HG03565 (cell line): ENCODE data around the gene LAD1.

ENCODE experiments used
- ATAC-seq: cut with Tn5 transposase; IDR thresholded peaks from one replicate; pipeline ENCODE4 v1.9.1; 2021; ENCODE audit warnings: mild to moderate bottlenecking, moderate library complexity; ENCODE audit not compliant: unreplicated experiment

LAD1 gene

GRCh38 chr1:201419746-201420607 lies 20.9 kb upstream of the LAD1 start:
- ATAC-seq = no peak

GRCh38 chr1:201419256-201419655 lies 20.1 kb upstream of the LAD1 start:
- no peak for ATAC-seq

- ATAC-seq = no peak
Observed at GRCh38 chr1:201418461-201418860, 19.3 kb upstream of the LAD1 start.

GRCh38 chr1:201414051-201414738 lies 15.1 kb upstream of the LAD1 start:
- no peak for ATAC-seq

GRCh38 chr1:201411292-201411691 lies 12.2 kb upstream of the LAD1 start:
- no peak for ATAC-seq

GRCh38 chr1:201409440-201409839 lies 10.3 kb upstream of the LAD1 start:
- ATAC-seq = no peak

- ATAC-seq = no peak
Observed at GRCh38 chr1:201408834-201409200, 9.7 kb upstream of the LAD1 start.

- no peak for ATAC-seq
Observed at GRCh38 chr1:201408176-201408833, 9.2 kb upstream of the LAD1 start.

DNA sequence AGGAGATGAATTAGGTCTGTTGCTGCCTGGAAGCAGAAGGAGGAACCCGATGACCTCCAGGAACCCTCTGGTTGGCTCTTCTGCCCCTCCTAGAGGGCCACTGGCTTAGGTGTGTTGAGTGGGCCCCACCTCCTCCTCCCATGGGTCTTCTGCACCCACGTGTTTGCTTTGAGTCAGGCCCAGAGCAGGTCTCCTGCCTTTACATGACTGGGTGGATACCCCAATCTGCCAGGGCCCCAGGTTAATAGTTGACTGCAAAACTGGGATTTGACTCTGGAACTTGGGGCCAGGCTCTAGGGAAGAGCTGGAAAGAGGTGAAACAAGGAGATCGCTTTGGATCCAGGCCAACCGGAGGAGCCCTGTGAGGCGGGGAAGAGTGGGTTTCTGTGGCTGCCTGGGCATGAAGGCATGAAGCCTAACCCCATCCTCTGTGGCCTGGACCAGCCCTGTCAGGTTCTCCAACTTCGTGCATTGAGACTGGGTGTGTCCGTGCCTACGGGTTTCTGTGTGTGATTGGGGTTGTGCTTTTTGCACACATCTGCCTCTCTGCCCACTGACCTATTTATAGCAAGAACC lies 7.8 kb upstream of the LAD1 start:
- ATAC-seq = no peak

GRCh38 chr1:201405484-201405831 lies 6.3 kb upstream of the LAD1 start:
- ATAC-seq = no peak

- no peak for ATAC-seq
Observed at GRCh38 chr1:201404722-201405483, 5.8 kb upstream of the LAD1 start.

- no peak for ATAC-seq
Observed at GRCh38 chr1:201404055-201404454, 4.9 kb upstream of the LAD1 start.

GRCh38 chr1:201403359-201403758 lies 4.2 kb upstream of the LAD1 start:
- ATAC-seq = no peak

DNA sequence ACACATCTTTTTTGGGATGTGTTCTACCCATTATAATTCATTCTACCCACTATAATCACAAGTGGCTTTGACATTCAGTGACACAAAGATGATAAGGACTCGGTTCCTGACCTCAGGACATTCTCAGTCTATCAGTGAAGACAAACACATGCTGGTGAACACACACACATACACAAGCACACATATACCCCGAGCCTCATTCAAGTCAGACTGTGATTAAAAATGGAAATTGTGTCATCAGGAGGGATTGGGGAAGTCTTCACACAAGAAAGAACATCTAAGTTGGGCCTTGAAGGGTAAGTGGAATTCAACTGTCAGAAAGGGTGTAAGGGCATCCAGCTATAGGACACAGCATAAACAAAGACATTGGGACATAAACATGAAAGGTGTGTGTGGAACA lies 2.6 kb upstream of the LAD1 start:
- no peak for ATAC-seq

- no peak for ATAC-seq
Observed at GRCh38 chr1:201400852-201401230, 1.7 kb upstream of the LAD1 start.

DNA sequence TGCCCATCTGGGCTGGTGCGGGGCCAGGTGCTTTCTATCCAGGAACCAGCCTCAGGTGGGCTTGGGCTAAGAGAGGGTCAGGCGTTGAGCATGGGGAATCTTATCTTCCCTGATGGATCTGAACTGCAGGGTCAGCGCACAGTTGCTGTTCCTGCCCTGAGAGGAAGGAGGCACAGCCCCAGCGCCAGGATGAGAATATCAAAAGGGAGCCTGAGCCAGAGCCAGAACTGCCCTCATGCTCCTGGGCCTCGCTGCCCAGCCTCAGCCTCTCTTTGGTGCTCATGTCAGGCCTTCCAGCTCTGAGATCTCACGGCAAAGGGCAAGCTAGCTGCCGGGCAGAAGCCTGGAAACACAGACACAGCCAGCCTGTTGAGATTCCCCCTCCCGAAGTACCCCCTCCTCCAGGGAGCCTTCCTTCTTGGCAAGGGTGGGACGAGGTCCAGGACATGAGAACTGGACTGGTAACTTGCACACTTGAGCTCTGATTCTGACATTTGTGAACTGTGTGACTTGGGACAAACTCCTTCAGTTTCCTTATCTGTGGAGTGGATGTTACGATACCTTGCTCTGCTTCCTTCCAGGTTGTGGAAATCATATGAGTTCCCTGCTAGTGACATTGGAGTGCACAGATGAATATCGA lies 1.2 kb upstream of the LAD1 start:
- no peak for ATAC-seq

GRCh38 chr1:201399352-201400126 lies 415 bp upstream of the LAD1 start:
- ATAC-seq = no peak

- no peak for ATAC-seq
Observed at GRCh38 chr1:201397675-201398074, 1.4 kb downstream of the LAD1 start.

DNA sequence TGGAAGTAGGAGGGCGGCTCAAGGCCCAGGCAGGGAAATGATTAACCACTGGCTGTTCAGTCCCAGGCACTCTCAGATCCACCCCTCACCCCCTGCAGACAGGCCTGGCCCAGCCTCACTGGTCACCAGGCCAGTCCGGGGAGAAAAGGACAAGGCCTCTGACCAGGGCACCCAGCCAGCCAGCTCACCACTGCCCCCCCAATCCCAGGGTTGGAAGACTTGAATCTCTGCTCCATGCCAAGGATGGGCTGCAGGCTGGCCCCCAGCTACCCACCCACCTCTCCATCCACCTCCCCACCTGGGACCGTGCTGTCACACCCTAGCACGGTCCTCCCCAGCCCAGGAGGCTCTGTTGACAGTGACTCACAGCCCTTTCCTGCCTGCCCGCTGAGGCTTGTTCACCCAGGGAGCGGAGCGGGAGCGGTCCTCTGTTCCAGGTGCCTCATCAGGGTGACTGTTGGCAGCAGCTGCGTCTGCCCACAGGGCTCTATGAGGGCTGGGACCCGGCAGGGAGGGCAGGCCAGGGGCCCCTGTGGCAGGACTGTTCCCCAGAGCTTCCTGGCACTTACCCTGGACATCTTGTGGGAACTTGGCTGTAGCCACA lies 2.2 kb downstream of the LAD1 start:
- no peak for ATAC-seq
